HEK293 (cell line): ENCODE results near the gene KCNK18.

ENCODE experiments used
- CTCF ChIA-PET: fragments of 350-600 bp; formaldehyde crosslinking; extraction: SDS; loops from one replicate; lab custom pipeline; 2021; ENCODE audit warnings: antibody characterized with exemption; lab: Yijun Ruan, JAX
- POLR2A ChIA-PET: fragments of 300-600 bp; formaldehyde crosslinking; extraction: SDS; loops from one replicate; lab custom pipeline; 2020; ENCODE audit warnings: antibody characterized with exemption, inconsistent platforms; lab: Yijun Ruan, JAX
- H3K27ac ChIP-seq: fragments of 200-500 bp; sonication (Bioruptor generic); 2 replicates; pipeline ENCODE4 v1.5.1; 2014; ENCODE audit warnings: low read depth, low read length, control low read depth, inconsistent platforms; ENCODE audit errors: extremely low read depth
- H3K36me3 ChIP-seq, 2 experiments: fragments of 200-500 bp in 1 of 2; sonication (Bioruptor generic) in 1 of 2; 1 replicate in 1 of 2; 2 replicates in 1 of 2; pipeline ENCODE4 v1.5.1; 2014 to 2017; ENCODE audit warnings: inconsistent platforms in 2 of 2, low read length in 2 of 2; ENCODE audit not compliant: control insufficient read depth in 2 of 2, insufficient read depth in 1 of 2
- H3K4me1 ChIP-seq: fragments of 200-500 bp; sonication (Bioruptor generic); 2 replicates; pipeline ENCODE4 v1.5.1; 2014; ENCODE audit warnings: mild to moderate bottlenecking, low read length, inconsistent platforms; ENCODE audit not compliant: control insufficient read depth, insufficient read depth
- H3K4me3 ChIP-seq: 2 replicates; pipeline ENCODE4 v1.5.1; 2011; ENCODE audit warnings: low read depth, mild to moderate bottlenecking, control low read depth, low read length, moderate library complexity
- H3K9me3 ChIP-seq: fragments of 200-500 bp; sonication (Bioruptor generic); 2 replicates; pipeline ENCODE4 v1.5.1; 2014; ENCODE audit warnings: low read depth, low read length, inconsistent platforms; ENCODE audit not compliant: control insufficient read depth, insufficient read depth
- CTCF ChIP-seq: fragments of 450-650 bp; formaldehyde crosslinking; IDR thresholded peaks from 2 replicates; pipeline ENCODE4 v1.5.1; 2016; ENCODE audit warnings: missing biosample characterization, missing genetic modification characterization
- EGR2 ChIP-seq: fragments of 450-650 bp; formaldehyde crosslinking; IDR thresholded peaks from 2 replicates; pipeline ENCODE4 v1.5.1; 2016; ENCODE audit warnings: low read depth, missing biosample characterization, missing genetic modification characterization
- GFI1B ChIP-seq: fragments of 450-650 bp; formaldehyde crosslinking; IDR thresholded peaks from 2 replicates; pipeline ENCODE4 v1.5.1; 2016; ENCODE audit warnings: missing biosample characterization, missing genetic modification characterization
- GLI2 ChIP-seq: fragments of 450-650 bp; formaldehyde crosslinking; IDR thresholded peaks from 2 replicates; pipeline ENCODE4; 2017; ENCODE audit warnings: missing biosample characterization, missing genetic modification characterization, low read depth, borderline replicate concordance
- KLF7 ChIP-seq: fragments of 450-650 bp; formaldehyde crosslinking; IDR thresholded peaks from 2 replicates; pipeline ENCODE4 v1.5.1; 2016; ENCODE audit warnings: missing biosample characterization, missing genetic modification characterization, borderline replicate concordance
- PATZ1 ChIP-seq: fragments of 450-650 bp; formaldehyde crosslinking; IDR thresholded peaks from 2 replicates; pipeline ENCODE4 v1.5.1; 2016; ENCODE audit warnings: missing biosample characterization, missing genetic modification characterization
- TRIM28 ChIP-seq: IDR thresholded peaks from 2 replicates; pipeline ENCODE4 v1.6.1; 2011; ENCODE audit warnings: low read length, control low read depth, borderline replicate concordance
- YY1 ChIP-seq: fragments of 450-650 bp; formaldehyde crosslinking; IDR thresholded peaks from 2 replicates; pipeline ENCODE4 v1.5.1; 2018; ENCODE audit warnings: missing biosample characterization, missing genetic modification characterization
- ZBTB1 ChIP-seq: fragments of 450-650 bp; formaldehyde crosslinking; IDR thresholded peaks from 2 replicates; pipeline ENCODE4 v1.5.1; 2016; ENCODE audit warnings: missing biosample characterization, missing genetic modification characterization
- ZEB2 ChIP-seq: fragments of 450-650 bp; formaldehyde crosslinking; IDR thresholded peaks from 2 replicates; pipeline ENCODE4 v1.5.1; 2016; ENCODE audit warnings: missing biosample characterization, missing genetic modification characterization
- ZIC2 ChIP-seq: fragments of 450-650 bp; formaldehyde crosslinking; IDR thresholded peaks from 2 replicates; pipeline ENCODE4 v1.5.1; 2016; ENCODE audit warnings: missing biosample characterization, missing genetic modification characterization
- ZNF148 ChIP-seq: fragments of 450-650 bp; formaldehyde crosslinking; IDR thresholded peaks from 2 replicates; pipeline ENCODE4 v1.5.0; 2017; ENCODE audit warnings: missing biosample characterization, missing genetic modification characterization, borderline replicate concordance
- ZNF175 ChIP-seq: fragments of 450-650 bp; formaldehyde crosslinking; IDR thresholded peaks from 2 replicates; pipeline ENCODE4 v1.5.1; 2016; ENCODE audit warnings: missing biosample characterization, missing genetic modification characterization
- ZNF239 ChIP-seq: fragments of 450-650 bp; formaldehyde crosslinking; IDR thresholded peaks from 2 replicates; pipeline ENCODE4 v1.5.1; 2016; ENCODE audit warnings: missing biosample characterization, missing genetic modification characterization
- ZNF274 ChIP-seq, 2 experiments: fragments of 200-500 bp in 1 of 2; fragments of 450-650 bp in 1 of 2; sonication (Bioruptor generic) in 1 of 2; formaldehyde crosslinking in 1 of 2; IDR thresholded peaks; 2 replicates each; pipeline versions ENCODE4 v1.5.1 to v1.6.1; 2014 to 2016; ENCODE audit warnings: borderline replicate concordance in 1 of 2, inconsistent platforms in 1 of 2, low read length in 1 of 2, missing biosample characterization in 1 of 2, missing genetic modification characterization in 1 of 2
- ZNF280C ChIP-seq: fragments of 450-650 bp; formaldehyde crosslinking; IDR thresholded peaks from 2 replicates; pipeline ENCODE4 v1.5.1; 2016; ENCODE audit warnings: missing biosample characterization, missing genetic modification characterization
- ZNF416 ChIP-seq: fragments of 450-650 bp; formaldehyde crosslinking; IDR thresholded peaks from 2 replicates; pipeline ENCODE4 v1.5.1; 2016; ENCODE audit warnings: missing biosample characterization, missing genetic modification characterization
- ZNF433 ChIP-seq: fragments of 450-650 bp; formaldehyde crosslinking; IDR thresholded peaks from 2 replicates; pipeline ENCODE4 v1.5.1; 2016; ENCODE audit warnings: missing biosample characterization, missing genetic modification characterization, low read depth
- ZNF510 ChIP-seq: fragments of 450-650 bp; formaldehyde crosslinking; IDR thresholded peaks from 2 replicates; pipeline ENCODE4 v1.5.1; 2018; ENCODE audit warnings: mild to moderate bottlenecking, missing genetic modification characterization, missing biosample characterization; ENCODE audit not compliant: insufficient replicate concordance
- ZNF530 ChIP-seq: fragments of 450-650 bp; formaldehyde crosslinking; IDR thresholded peaks from 2 replicates; pipeline ENCODE4 v1.5.1; 2016; ENCODE audit warnings: low read depth, missing biosample characterization, missing genetic modification characterization
- ZNF548 ChIP-seq: fragments of 450-650 bp; formaldehyde crosslinking; IDR thresholded peaks from 2 replicates; pipeline ENCODE4 v1.5.1; 2016; ENCODE audit warnings: missing biosample characterization, missing genetic modification characterization
- ZNF585B ChIP-seq: fragments of 450-650 bp; formaldehyde crosslinking; IDR thresholded peaks from 2 replicates; pipeline ENCODE4 v1.5.1; 2016; ENCODE audit warnings: missing biosample characterization, missing genetic modification characterization
- ZNF624 ChIP-seq: fragments of 450-650 bp; formaldehyde crosslinking; IDR thresholded peaks from 2 replicates; pipeline ENCODE4 v1.5.1; 2017; ENCODE audit warnings: missing biosample characterization, missing genetic modification characterization
- ZNF660 ChIP-seq: fragments of 450-650 bp; IDR thresholded peaks from 2 replicates; pipeline ENCODE4 v1.5.1; 2018; ENCODE audit warnings: missing biosample characterization, mild to moderate bottlenecking, missing genetic modification characterization
- ZNF664 ChIP-seq: fragments of 450-650 bp; formaldehyde crosslinking; IDR thresholded peaks from 2 replicates; pipeline ENCODE4 v1.5.1; 2016; ENCODE audit warnings: missing biosample characterization, missing genetic modification characterization
- ZSCAN18 ChIP-seq: fragments of 450-650 bp; formaldehyde crosslinking; IDR thresholded peaks from 2 replicates; pipeline ENCODE4 v1.5.1; 2016; ENCODE audit warnings: missing biosample characterization, missing genetic modification characterization
- ZSCAN30 ChIP-seq: fragments of 450-650 bp; IDR thresholded peaks from 2 replicates; pipeline ENCODE4 v1.5.1; 2018; ENCODE audit warnings: missing biosample characterization, mild to moderate bottlenecking, missing genetic modification characterization, moderate library complexity
- ZSCAN4 ChIP-seq: fragments of 450-650 bp; formaldehyde crosslinking; IDR thresholded peaks from 2 replicates; pipeline ENCODE4 v1.5.1; 2017; ENCODE audit warnings: missing biosample characterization, missing genetic modification characterization

Gene KCNK18

GRCh38 chr10:117148284-117148683, 49.0 kb upstream of the KCNK18 start:
- POLR2A ChIA-PET = interaction anchor here (0.5 kb wide), 1 partner anchor 9 kb away, joined by 5 read pairs; no protein-coding TSS in a partner anchor
- H3K9me3 ChIP-seq = no peaks in the 10 kb centered on the region
- peaks cover 7% of the 10 kb centered on the region for H3K4me1 ChIP-seq
- no peaks in the 10 kb centered on the region for H3K36me3 ChIP-seq
- no peak overlapping the region for H3K4me3 ChIP-seq
- H3K27ac ChIP-seq = no peak overlapping the region
- CTCF ChIA-PET = interaction anchor here (0.6 to 1.2 kb wide), 4 partner anchors 14 to 521 kb away, joined by 3 to 8 read pairs (median 4); no protein-coding TSS in a partner anchor
- peak; percentile 17; the same call in 1 of the 2 replicates for TF ChIP-seq ZSCAN4 (tag by site-specific recombination)
- no peak for TF ChIP-seq ZNF548 (tag by site-specific recombination)
- no peak for TF ChIP-seq ZNF148 (tag by site-specific recombination)
- TF ChIP-seq TRIM28 = no peak
- TF ChIP-seq EGR2 = no peak
- TF ChIP-seq ZNF416 (tag by site-specific recombination) = no peak
- no peak for TF ChIP-seq ZNF280C (tag by site-specific recombination)
- no peak for TF ChIP-seq ZIC2 (tag by site-specific recombination)
- no peak for TF ChIP-seq ZNF175
- no peak for TF ChIP-seq ZNF433 (tag by site-specific recombination)
- TF ChIP-seq ZNF274 (IDR thresholded peaks at IDR 0.05; ENCODE audit: low read length) = no peak
- TF ChIP-seq ZNF274 (tag by site-specific recombination; IDR thresholded peaks at IDR 0.05; ENCODE audit: borderline replicate concordance) = no peak
- TF ChIP-seq PATZ1 (tag by site-specific recombination) = no peak
- TF ChIP-seq ZNF664 (tag by site-specific recombination) = peak; percentile 90
- TF ChIP-seq ZSCAN18 (tag by site-specific recombination) = no peak
- TF ChIP-seq ZNF530 (tag by site-specific recombination) = no peak
- TF ChIP-seq GLI2 (tag by site-specific recombination) = peak; percentile 84
- TF ChIP-seq KLF7 (tag by site-specific recombination) = no peak
- peak; percentile 66; the same call in 1 of the 2 replicates for TF ChIP-seq ZSCAN30 (tag by site-specific recombination)
- no peak for TF ChIP-seq CTCF
- TF ChIP-seq ZEB2 (tag by site-specific recombination) = peak; percentile 79
- TF ChIP-seq ZNF510 (tag by site-specific recombination) = no peak
- TF ChIP-seq ZNF660 (tag by site-specific recombination) = peak; percentile 49
- TF ChIP-seq ZNF585B (tag by site-specific recombination) = no peak
- TF ChIP-seq ZNF624 (tag by site-specific recombination) = no peak
- TF ChIP-seq GFI1B (tag by site-specific recombination) = no peak
- no peak for TF ChIP-seq ZBTB1 (tag by site-specific recombination)
- TF ChIP-seq YY1 = 0 out of 2 replicates have a peak, but pooled peaks have one; percentile 22
- TF ChIP-seq ZNF239 (tag by site-specific recombination) = no peak
